Sciatic nerve (tissue), 1 donor: Measurements from ENCODE around the gene HS6ST3. TPM values are rescaled to one million over a fixed set of nuclear protein-coding genes. Genes with fewer than 3 reads are reported as not detected.

ENCODE experiments used
- microRNA-seq: library from miRNA; unstranded; fragments of <30 nt; microRNA quantifications from one replicate; pipeline ENCODE4 v1.2.0, GENCODE V29; 2020
- total RNA-seq: library from RNA; stranded (reverse); fragmentation: NEBNext Ultra II Directional; extraction: Animal tissue kit (Norgen Biotek cat#: 25700); gene quantifications from one replicate; pipeline ENCODE4 v1.2.1, GENCODE V29; 2021
- donor health status: DM: no; HTN: no; CAD: no.

HS6ST3 gene
- total RNA-seq, 1 donor from 2014 or later: 0.22 TPM

Small RNA genes within 50 kb of the gene (microRNA-seq; reads per million reads assigned to microRNA genes)
- not detected for gene MIR4501

Other genes with a start within 250 kb of the HS6ST3 start
- gene UGGT2, start 36.7 kb upstream of the HS6ST3 start, total RNA-seq: 44.9 TPM